GM18867 (cell line): ENCODE data around the gene APOL6.

ENCODE experiments used
- ATAC-seq: cut with Tn5 transposase; IDR thresholded peaks from one replicate; pipeline ENCODE4 v1.9.1; 2021; ENCODE audit warnings: mild to moderate bottlenecking, moderate library complexity; ENCODE audit not compliant: unreplicated experiment

Gene APOL6

DNA sequence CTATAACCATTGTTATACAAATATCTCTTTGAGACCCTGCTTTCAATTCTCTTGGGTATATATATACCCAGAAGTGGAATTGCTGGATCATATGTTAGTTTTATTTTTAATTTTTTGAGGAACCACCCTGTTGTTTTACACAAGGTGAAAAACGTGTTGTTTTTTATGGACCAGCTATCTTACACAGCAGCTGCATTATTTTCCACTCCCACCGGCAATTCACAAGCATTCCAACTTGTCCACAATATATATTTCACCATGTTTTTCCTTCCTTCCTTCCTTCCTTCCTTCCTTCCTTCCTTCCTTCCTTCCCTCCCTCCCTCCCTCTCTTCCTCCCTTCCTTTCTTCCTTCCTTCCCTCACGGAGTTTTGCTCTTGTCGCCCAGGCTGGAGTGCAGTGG, 63.1 kb downstream of the APOL6 start:
- ATAC-seq = no peak

DNA sequence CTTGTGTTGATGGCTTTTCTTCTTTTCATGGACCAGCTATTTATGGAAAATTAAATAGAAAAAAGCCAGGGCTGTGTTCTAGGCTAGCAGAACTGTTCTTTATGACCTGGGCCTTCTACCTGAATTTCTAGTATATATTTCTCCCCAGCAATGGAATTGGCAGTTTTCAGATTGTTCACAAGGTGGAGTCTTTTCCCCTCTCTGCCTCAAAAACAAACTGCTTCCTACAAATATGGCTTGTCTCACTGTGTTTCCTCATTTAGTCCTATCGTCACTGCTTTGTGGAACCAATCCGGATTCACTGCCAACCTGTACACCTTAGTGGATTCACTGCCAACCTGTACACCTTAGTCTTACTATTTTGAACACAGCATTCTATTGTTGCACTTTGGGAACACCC, 64.4 kb downstream of the APOL6 start:
- ATAC-seq = no peak

DNA sequence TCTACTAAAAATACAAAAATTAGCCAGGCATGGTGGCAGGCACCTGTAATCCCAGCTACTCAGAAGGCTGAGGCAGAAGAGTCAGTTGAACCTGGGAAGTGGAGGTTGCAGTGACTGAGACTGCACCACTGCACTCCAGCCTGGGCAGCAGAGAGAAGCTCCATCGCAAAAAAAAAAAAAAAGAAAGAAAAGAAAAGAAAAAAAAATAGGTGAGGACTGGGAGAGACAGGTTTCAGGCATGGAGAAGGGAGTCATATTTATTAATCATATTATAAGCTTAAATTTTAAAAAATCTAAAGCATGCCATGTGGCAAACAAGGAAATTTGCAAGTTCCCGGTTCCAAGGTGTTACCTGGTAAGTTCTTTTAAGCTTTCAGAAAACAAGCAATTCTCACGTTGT, 69.3 kb downstream of the APOL6 start, which contains the start of gene APOL5:
TSS of gene APOL5 (plus strand) at position 301 of the 400 bp plus-strand sequence. CDS start at position 301, 0 bp downstream.
- ATAC-seq = no peak
